SU-DHL-6 (cell line): ENCODE results near the gene DEFB131B.
A peak's percentile ranks its signal among the peaks of the same experiment; 100 is the strongest.
"Not testable (repeated sequence)": the region's sequence is repeated elsewhere in the genome, so short reads cannot be mapped to it uniquely, and the experiment has no call there.

Experiments
- H2AFZ ChIP-seq: fragments of 200-600 bp; sonication (generic); 2 replicates; pipeline ENCODE4 v1.6.1; 2014; ENCODE audit warnings: low read depth, mild to moderate bottlenecking, moderate library complexity, mixed read lengths, antibody characterized with exemption, low read length; ENCODE audit not compliant: severe bottlenecking
- H3F3A ChIP-seq: fragments of 200-600 bp; shearing (Covaris generic); 2 replicates; pipeline ENCODE4 v1.6.0; 2016; ENCODE audit warnings: antibody characterized with exemption, mild to moderate bottlenecking; ENCODE audit not compliant: insufficient read depth
- H3K27ac ChIP-seq: fragments of 200-600 bp; sonication (generic); 2 replicates; pipeline ENCODE4 v1.5.1; 2016; ENCODE audit warnings: low read depth, mild to moderate bottlenecking, low read length, moderate library complexity, mixed read lengths
- H3K27me3 ChIP-seq: fragments of 200-600 bp; sonication (generic), shearing (Covaris generic); 2 replicates; pipeline ENCODE4 v1.6.0; 2014; ENCODE audit warnings: mild to moderate bottlenecking, low read length
- H3K36me3 ChIP-seq: fragments of 200-600 bp; sonication (generic); 2 replicates; pipeline ENCODE4 v1.6.1; 2014; ENCODE audit warnings: mild to moderate bottlenecking, low read length, mixed read lengths
- H3K4me2 ChIP-seq: fragments of 300-600, 200-600 bp; shearing (Covaris generic), sonication (generic); 2 replicates; pipeline ENCODE4 v1.6.0; 2014; ENCODE audit warnings: low read length, low read depth, mild to moderate bottlenecking; ENCODE audit not compliant: poor library complexity, severe bottlenecking
- H3K4me3 ChIP-seq: fragments of 200-600 bp; sonication (generic); 2 replicates; pipeline ENCODE4 v1.5.1; 2014; ENCODE audit warnings: antibody characterized with exemption, low read length, mild to moderate bottlenecking, mixed read lengths; ENCODE audit not compliant: insufficient read depth, poor library complexity, severe bottlenecking
- H3K79me2 ChIP-seq: fragments of 200-600 bp; sonication (generic); 2 replicates; pipeline ENCODE4 v1.6.1; 2014; ENCODE audit warnings: mild to moderate bottlenecking, low read length, moderate library complexity; ENCODE audit not compliant: insufficient read depth
- H3K9ac ChIP-seq: fragments of 200-600 bp; sonication (generic); 2 replicates; pipeline ENCODE4 v1.7.0; 2014; ENCODE audit warnings: mild to moderate bottlenecking, low read length
- H3K9me2 ChIP-seq: fragments of 200-600 bp; sonication (generic); replicated peaks from 2 replicates; pipeline ENCODE4 v1.6.1; 2014; ENCODE audit warnings: low read length; ENCODE audit not compliant: insufficient read depth
- H3K9me3 ChIP-seq: fragments of 200-600 bp; sonication (generic); 2 replicates; pipeline ENCODE4 v1.6.1; 2014; ENCODE audit warnings: low read length, mixed read lengths; ENCODE audit not compliant: insufficient read depth
- H4K20me1 ChIP-seq: fragments of 200-600 bp; sonication (generic); 2 replicates; pipeline ENCODE4 v1.6.1; 2014; ENCODE audit warnings: low read depth, mild to moderate bottlenecking, antibody characterized with exemption, low read length, moderate library complexity, mixed read lengths
- EZH2phosphoT487 ChIP-seq: fragments of 200-600 bp; sonication (generic), shearing (Covaris generic); conservative IDR thresholded peaks from 2 replicates; pipeline ENCODE4 v1.6.1; 2018; ENCODE audit warnings: mild to moderate bottlenecking, antibody characterized with exemption, low read length, moderate library complexity, mixed read lengths
- TF ChIP-seq, protein P1 (sequence below): fragments of 200-600 bp; sonication (generic); IDR thresholded peaks from one replicate; pipeline ENCODE4 v1.5.1; 2017; ENCODE audit warnings: antibody characterized with exemption, mild to moderate bottlenecking, low read length, moderate library complexity; ENCODE audit not compliant: insufficient read depth, poor library complexity, severe bottlenecking

Gene DEFB131B

DNA sequence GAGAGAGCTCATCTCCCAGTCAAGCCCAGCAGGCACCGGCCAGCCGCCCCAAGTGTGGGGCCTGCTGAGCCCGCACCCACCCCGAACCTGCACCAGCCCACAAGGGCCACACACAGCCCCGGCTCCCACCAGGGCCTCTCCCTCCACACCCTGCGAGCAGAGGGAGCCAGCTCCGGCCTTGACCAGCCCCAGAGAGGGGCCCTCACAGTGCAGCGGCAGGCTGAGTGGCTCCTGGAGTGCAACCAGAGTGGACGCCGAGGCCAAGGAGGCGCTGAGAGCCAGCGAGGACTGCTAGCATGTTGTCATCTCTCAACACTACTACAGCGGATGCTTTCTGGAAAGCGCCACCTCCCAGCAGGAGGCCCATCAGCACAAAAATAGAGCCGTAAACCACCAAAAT, 34.4 kb upstream of the DEFB131B start:
- Histone ChIP-seq H3K4me2 (no peak overlapping the region), H3K27ac (no peak overlapping the region), H2AFZ (no peak overlapping the region), H3F3A (no peaks in the 10 kb centered on the region), H3K36me3 (no peaks in the 10 kb centered on the region), H3K4me3 (no peak overlapping the region), H3K9ac (no peak overlapping the region), H3K9me3 (no peaks in the 10 kb centered on the region), H3K9me2 (no peaks in the 10 kb centered on the region), H3K79me2 (no peaks in the 10 kb centered on the region), H3K27me3 (no peaks in the 10 kb centered on the region), H4K20me1 (no peaks in the 10 kb centered on the region)
- TF ChIP-seq EZH2phosphoT487: no peak
- TF ChIP-seq, protein P1, sequence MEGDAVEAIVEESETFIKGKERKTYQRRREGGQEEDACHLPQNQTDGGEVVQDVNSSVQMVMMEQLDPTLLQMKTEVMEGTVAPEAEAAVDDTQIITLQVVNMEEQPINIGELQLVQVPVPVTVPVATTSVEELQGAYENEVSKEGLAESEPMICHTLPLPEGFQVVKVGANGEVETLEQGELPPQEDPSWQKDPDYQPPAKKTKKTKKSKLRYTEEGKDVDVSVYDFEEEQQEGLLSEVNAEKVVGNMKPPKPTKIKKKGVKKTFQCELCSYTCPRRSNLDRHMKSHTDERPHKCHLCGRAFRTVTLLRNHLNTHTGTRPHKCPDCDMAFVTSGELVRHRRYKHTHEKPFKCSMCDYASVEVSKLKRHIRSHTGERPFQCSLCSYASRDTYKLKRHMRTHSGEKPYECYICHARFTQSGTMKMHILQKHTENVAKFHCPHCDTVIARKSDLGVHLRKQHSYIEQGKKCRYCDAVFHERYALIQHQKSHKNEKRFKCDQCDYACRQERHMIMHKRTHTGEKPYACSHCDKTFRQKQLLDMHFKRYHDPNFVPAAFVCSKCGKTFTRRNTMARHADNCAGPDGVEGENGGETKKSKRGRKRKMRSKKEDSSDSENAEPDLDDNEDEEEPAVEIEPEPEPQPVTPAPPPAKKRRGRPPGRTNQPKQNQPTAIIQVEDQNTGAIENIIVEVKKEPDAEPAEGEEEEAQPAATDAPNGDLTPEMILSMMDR: no peak

DNA sequence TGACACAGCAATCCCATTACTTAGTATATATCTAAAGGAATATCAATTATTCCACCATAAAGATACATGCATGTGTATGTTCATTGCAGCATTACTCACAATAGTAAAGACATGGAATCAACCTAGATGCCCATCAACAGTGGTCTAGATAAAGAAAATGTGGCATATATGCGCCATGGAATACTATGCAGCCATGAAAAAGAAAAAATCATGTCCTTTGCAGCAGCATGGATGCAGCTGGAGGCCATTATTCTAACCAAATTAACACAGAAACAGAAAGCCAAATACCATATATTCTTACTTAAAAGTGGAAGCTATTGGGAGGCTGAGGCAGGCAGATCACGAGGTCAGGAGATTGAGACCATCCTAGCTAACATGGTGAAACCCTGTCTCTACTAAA, 24.4 kb upstream of the DEFB131B start:
- H3K9me3 ChIP-seq, H3F3A ChIP-seq, H3K9me2 ChIP-seq, H3K27me3 ChIP-seq, H4K20me1 ChIP-seq, H3K9ac ChIP-seq, H3K79me2 ChIP-seq, H3K4me3 ChIP-seq, H2AFZ ChIP-seq, H3K4me2 ChIP-seq, H3K27ac ChIP-seq, H3K36me3 ChIP-seq: not testable (repeated sequence)

DNA sequence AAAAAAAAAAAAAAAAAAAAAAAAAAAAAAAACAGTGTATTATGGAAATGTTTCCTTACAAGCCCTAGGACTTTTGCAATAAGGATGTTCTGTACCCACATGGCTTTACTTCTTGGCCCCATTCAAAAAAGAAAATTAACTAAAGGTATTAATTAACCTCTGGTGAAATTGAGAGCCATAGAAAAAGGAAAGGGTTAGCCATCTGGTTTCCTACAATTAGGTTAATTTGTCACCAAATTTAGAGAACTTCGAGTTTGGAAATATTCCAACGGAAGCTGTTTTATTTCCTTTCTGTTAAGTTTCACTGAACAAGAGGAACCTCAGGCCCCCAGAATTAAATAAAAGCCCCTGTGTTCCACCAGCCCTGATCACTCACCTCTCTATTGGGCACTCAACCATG, 22.4 kb upstream of the DEFB131B start:
- H3K4me2 ChIP-seq, H3K36me3 ChIP-seq, H3K9me2 ChIP-seq, H4K20me1 ChIP-seq, H3K4me3 ChIP-seq, H3K27ac ChIP-seq, H3F3A ChIP-seq, H2AFZ ChIP-seq, H3K27me3 ChIP-seq, H3K9me3 ChIP-seq, H3K9ac ChIP-seq, H3K79me2 ChIP-seq: not testable (repeated sequence)

DNA sequence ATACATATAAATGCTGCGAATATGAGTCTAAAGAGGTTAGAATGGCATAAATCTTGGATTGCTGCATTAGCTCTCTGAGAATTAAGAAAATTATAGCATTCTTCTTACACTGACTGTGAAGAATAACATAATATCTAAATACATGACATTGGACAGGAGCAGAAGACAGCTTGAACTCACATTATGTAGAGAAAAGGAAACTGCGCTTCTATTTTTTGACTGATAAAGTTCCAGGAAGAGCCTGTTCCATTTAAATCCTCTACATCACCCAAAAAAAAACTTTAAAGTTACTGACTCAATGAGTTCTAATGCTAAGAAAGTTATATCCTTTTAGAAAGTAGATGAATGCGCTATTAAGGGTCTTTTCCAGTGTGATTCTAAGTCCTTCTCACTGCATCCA, 17.4 kb upstream of the DEFB131B start:
- not testable (repeated sequence) for H3F3A ChIP-seq, H3K4me2 ChIP-seq, H2AFZ ChIP-seq, H3K27me3 ChIP-seq, H3K79me2 ChIP-seq, H3K4me3 ChIP-seq, H3K36me3 ChIP-seq, H4K20me1 ChIP-seq, H3K27ac ChIP-seq, H3K9ac ChIP-seq, H3K9me2 ChIP-seq, H3K9me3 ChIP-seq

DNA sequence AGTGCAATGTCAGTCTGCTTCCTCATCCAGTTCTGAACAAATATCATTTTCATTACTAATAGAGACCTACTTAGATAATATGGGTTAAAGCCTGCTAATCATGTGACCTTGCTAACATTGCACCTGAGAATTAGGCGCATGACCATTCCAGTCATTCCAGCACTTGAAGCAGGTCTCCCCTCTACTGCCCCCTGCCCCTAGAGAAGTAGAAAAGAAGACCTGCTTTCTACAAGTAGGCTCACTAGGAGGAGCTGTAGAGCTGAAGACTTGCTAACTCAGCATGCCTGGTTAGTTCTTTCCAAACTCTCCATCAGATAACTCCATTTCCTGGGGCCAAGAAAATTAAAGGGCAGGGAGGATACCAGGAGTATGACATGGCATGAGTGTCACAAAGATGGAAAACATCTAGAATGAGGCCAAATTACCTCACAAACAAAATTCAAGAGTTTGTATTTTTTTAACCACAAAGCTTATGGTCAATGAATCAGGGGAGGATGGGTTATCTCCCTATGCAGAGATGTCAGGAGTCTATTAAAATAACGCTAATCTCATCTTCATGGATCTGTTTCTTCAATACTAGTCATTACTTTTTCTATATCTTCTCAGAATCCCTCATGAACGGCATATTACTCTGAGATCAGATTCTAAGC, 14.2 kb upstream of the DEFB131B start:
- H3K27ac ChIP-seq, H3K4me2 ChIP-seq, H3F3A ChIP-seq, H3K9ac ChIP-seq, H3K4me3 ChIP-seq, H2AFZ ChIP-seq, H3K27me3 ChIP-seq, H4K20me1 ChIP-seq, H3K9me3 ChIP-seq, H3K9me2 ChIP-seq, H3K79me2 ChIP-seq, H3K36me3 ChIP-seq: not testable (repeated sequence)
- TF ChIP-seq, protein P1: peak; percentile 22

DNA sequence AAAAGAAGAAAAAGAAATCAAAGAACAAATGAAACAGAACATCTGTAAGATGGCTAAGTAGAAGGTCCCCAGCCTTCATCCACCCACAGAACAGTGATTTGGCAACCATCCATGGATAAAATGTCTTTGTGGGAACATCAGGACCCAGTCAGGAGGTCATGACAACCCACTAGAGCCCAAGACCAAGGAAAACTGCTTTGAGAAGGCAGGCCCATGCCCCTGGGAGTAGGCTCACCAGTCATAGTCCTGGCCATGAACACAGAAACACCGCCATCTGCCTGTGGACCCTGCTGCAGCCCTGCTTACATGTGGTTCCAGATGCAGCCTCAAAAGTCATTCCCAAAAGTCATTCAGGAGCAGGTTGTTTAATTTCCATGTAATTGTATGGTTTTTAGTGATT, 11.0 kb upstream of the DEFB131B start:
- not testable (repeated sequence) for H3K36me3 ChIP-seq, H4K20me1 ChIP-seq, H3K9me2 ChIP-seq, H3K79me2 ChIP-seq, H3K9ac ChIP-seq, H3K27ac ChIP-seq, H2AFZ ChIP-seq, H3K9me3 ChIP-seq, H3K4me3 ChIP-seq, H3F3A ChIP-seq, H3K27me3 ChIP-seq, H3K4me2 ChIP-seq

DNA sequence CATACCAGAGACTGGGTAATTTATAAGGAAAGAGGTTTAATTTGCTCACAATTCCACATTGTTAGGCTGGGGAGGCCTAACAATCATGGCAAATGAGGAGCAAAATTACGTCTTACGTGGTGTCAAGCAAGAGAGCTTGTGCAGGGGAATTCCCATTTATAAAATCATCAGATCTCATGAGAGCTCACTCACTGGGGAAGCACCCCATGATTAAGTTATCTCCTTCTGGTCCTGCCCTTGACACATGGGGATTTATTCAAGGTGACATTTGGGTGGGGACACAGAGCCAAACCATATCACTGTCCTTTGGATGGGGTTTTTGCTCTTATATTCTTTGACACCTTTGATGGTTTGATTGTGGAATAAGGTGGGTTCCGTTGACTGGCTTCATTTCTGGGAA, 8.3 kb upstream of the DEFB131B start:
- H2AFZ ChIP-seq, H3K36me3 ChIP-seq, H3F3A ChIP-seq, H3K27ac ChIP-seq, H3K9ac ChIP-seq, H3K4me2 ChIP-seq, H3K9me3 ChIP-seq, H3K27me3 ChIP-seq, H4K20me1 ChIP-seq, H3K9me2 ChIP-seq, H3K4me3 ChIP-seq, H3K79me2 ChIP-seq: not testable (repeated sequence)
